BLaER1 treated with 17β-estradiol and CSF1 and Interleukin-3, amounts not matched to agents 10 nM and 100 nM (cell line): Measurements from ENCODE around the gene KRTAP6-2.

Source experiments
- H3K27ac ChIP-seq, 11 experiments: shearing (Covaris generic); formaldehyde crosslinking; 2 replicates each; pipeline ENCODE4 v1.8.1; 2022
- H3K27me3 ChIP-seq, 11 experiments: shearing (Covaris generic); formaldehyde crosslinking; 2 replicates each; pipeline ENCODE4 v1.8.1; 2022
- H3K36me3 ChIP-seq, 11 experiments: shearing (Covaris generic); formaldehyde crosslinking; 2 replicates each; pipeline ENCODE4 v1.8.1; 2022
- H3K4me1 ChIP-seq, 10 experiments: shearing (Covaris generic); formaldehyde crosslinking; 2 replicates each; pipeline ENCODE4 v1.8.1; 2022
- H3K4me2 ChIP-seq, 11 experiments: shearing (Covaris generic); formaldehyde crosslinking; 2 replicates each; pipeline ENCODE4 v1.8.1; 2022
- H3K4me3 ChIP-seq, 10 experiments: shearing (Covaris generic); formaldehyde crosslinking; 2 replicates each; pipeline ENCODE4 v1.8.1; 2022
- H3K9ac ChIP-seq, 11 experiments: shearing (Covaris generic); formaldehyde crosslinking; 2 replicates each; pipeline ENCODE4 v1.8.1; 2022
- H3K9me3 ChIP-seq, 11 experiments: shearing (Covaris generic); formaldehyde crosslinking; replicated peaks in 1 of 11; 2 replicates each; pipeline ENCODE4 v1.8.1; 2022
- H4K20me1 ChIP-seq, 11 experiments: shearing (Covaris generic); formaldehyde crosslinking; 2 replicates each; pipeline ENCODE4 v1.8.1; 2022
- Cebpa-rat ChIP-seq, 11 experiments: shearing (Covaris generic); IDR thresholded peaks; 2 replicates each; pipeline ENCODE4 v1.8.1; 2022

Gene KRTAP6-2

GRCh38 chr21:30552782-30553181, 45.9 kb downstream of the KRTAP6-2 start:
- Histone ChIP-seq H3K9ac (no peak overlapping the region), H4K20me1 (no peaks in the 10 kb centered on the region), H3K27ac (no peak overlapping the region), H3K4me1 (no peaks in the 10 kb centered on the region), H3K4me3 (no peak overlapping the region), H3K4me2 (no peak overlapping the region), H3K27me3 (no peaks in the 10 kb centered on the region), H3K9me3 (peaks cover 0 to 13% (median 8%) of the 10 kb centered on the region in 11 experiments; a peak in 10 of 22 replicates), H3K36me3 (no peaks in the 10 kb centered on the region)
- TF ChIP-seq Cebpa-rat (IDR thresholded peaks at IDR 0.05) = no peak
